Activated CD8-positive, alpha-beta memory T cell treated with anti-CD3 and anti-CD28 coated beads, Interleukin-2, amount 50 U/mL, for 48 hours (primary cell): ENCODE data around the gene DAAM1.

ENCODE experiments used
- DNase-seq: peaks from one replicate; pipeline ENCODE4 v3.0.0-alpha.2; 2020

DAAM1 gene

DNA sequence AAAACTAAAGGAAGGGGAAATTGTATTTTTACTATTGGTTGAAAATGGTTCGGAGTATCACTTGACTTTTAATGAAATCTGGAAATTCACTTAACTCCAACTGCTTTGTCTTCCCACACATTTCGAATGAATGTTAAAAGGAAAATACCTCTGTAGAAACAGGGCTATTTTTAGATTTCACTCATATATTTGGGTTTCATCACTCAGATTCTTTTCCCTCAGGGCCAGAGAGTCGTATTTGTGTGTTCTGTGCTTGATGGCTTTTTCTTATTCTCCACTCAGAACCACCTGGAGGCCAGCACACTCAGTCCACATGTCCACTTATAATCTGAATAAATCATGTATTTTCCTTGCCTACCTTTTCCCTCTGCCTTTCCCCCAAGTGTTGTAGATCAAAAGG lies 40.0 kb downstream of the DAAM1 start:
- DNase-seq = no peak

DNA sequence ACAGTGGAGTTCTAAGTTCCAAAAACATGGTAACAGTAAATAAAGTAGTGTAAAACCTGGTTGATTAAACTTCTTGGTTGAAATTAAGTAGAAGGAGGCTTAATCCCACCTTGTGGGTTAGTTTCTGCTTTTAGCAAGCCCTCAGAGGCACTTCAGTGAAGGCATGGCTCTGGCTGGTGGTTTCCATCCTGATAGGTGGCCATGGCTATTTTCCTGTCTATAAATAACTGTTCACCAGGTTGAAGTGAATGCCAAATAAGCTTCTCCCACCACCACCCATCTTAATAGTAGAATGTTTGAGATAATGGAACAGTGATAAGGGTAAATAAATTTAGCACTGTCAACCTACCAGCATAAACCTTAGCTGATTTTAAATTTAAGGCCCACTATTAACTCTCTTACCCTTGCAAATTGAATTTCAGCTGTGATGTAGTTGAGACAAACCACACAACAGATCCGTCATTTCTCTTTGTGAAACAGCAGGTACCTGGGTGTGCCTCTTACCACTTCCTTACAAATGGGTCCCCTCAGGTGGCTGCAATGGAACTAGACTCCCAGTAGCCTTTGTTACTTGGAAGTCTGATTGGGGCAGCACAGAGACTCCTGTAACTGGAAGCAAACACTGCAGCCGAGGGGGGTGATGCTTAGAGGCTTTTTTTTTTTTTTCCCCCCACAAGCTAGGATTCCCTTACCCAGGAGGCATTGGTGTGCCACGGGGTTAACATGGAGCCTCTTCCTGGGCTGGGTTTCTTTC lies 41.4 kb downstream of the DAAM1 start:
- DNase-seq = no peak

DNA sequence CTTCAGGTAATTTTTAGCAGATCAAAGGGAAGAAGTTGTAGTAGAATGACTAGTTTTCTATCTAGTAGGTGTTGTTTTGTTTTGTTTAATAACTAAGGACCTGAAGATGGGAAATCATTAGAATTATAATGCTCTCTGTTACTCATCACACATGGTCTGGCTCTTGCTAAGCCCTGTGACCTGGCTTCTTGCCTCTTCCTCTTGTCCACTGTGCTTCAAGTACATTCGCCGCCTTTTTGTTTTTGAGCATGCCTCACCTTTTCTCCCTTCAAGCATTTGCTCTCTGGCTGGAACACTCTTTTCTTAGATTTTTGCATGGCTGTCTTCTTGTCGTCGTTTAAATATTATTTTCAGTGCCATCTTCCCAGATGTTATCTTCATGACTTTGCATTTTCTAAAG lies 47.7 kb downstream of the DAAM1 start:
- no peak for DNase-seq

DNA sequence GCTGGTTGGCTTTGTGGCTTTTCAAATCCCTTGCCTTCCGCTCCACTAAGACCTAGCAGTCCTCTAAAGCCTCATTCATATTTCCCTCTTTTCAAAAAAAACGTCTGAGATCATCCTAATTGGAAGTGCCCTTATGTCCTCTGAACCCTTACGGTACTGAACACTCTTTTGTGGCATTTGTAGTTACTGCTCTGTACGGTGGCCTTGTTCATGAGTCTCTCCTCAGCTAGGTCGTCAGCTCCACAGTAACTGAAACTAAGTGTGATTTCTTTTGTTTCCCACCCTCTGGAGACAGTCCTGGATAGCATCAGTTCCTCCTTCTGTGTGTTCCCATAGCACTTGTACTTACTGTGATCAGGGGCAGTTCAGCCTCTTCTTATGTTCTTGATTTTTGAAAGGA lies 49.7 kb downstream of the DAAM1 start:
- DNase-seq = no peak

DNA sequence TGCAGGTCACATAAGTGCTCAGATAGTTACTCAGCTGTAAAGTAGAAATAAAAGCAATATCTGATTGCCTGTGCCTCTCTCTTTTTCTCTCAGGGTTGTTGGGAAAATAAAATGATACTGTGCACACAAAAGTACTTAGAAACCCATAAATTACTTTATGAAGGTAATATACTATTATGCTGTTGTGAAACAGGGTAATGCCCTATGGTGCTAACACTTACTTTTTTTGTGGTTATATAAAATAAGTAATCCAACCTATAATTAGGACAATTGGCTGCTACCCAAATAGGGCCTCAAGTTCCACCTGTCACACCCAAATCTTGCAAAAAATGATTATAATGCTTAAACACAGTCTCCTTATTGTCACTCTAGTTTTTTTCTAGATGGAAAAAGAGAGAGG lies 50.6 kb downstream of the DAAM1 start:
- DNase-seq = no peak

DNA sequence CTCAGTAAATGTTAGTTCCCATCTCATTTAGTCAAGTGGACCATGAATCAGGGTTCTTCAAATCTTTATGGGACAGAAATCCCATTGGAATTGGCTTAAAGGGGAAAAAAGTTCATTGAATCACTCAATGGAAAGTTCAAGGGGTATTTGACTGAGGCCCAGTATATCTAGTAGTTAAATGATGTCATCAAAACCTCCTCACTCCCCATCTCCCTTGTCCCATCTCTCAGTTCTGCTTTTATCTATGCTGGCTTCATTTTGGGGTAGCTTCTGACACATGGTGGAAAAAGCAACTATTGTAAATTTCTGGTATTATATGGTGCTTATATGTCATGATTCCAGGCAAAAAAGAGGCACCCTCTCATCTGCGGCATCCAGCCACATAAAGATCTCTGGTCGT lies 51.9 kb downstream of the DAAM1 start:
- DNase-seq = no peak

DNA sequence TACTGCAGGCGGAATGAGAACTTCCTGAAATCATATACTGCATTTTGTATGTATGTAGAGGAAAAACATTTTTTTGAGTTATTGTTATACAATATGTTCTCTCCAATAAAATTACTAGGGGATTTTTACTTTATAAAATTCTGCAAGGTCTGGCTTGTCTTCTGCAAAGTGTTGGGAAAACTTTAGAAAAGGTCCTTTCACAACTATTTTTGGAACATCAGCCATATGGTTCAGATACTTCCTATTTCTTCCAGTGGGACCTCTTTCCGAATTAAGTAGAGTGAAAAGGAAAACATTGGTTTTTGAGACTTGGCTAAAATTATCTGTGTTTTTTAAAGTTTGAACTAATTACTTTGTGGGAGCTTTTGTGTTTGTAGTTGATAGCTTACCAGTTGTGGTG lies 52.7 kb downstream of the DAAM1 start:
- no peak for DNase-seq

DNA sequence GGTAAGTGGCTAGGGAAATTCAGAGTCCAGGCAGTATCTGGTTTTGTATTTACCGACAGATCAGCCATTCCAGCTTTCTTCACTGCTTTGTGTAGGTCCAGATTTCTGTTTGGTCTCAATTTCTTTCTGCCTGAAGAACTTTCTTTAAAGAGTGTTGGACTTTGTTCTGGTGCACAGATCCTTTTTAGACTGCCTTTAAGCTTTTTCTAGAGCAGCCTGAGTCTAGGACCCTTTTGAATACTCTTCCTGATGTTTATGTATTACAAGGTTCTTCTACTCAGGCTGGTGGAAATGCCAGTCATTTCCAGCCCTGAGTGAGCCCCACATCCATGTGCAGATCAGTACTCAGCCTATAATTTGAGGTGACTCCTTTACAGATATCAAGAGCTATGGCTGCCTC lies 54.7 kb downstream of the DAAM1 start:
- no peak for DNase-seq

DNA sequence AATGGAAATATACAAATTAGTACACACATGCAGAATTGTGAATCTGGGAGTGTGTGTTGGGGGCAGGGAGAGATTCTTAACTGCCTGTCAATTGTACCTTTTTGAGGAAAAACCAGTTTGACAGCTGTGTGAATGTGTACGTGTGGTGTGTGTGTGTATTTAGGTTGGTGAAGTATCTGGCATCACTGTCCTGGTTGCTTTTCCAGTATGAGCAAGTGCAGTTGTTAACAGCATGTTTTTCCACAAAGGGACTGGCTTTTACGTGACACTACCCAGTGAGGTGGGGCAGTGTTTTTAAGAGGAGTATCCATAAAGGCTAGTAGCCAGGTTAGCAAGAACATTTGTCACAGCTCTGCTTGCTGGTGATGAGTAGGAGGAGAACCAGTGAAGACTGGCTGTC lies 56.1 kb downstream of the DAAM1 start:
- no peak for DNase-seq

DNA sequence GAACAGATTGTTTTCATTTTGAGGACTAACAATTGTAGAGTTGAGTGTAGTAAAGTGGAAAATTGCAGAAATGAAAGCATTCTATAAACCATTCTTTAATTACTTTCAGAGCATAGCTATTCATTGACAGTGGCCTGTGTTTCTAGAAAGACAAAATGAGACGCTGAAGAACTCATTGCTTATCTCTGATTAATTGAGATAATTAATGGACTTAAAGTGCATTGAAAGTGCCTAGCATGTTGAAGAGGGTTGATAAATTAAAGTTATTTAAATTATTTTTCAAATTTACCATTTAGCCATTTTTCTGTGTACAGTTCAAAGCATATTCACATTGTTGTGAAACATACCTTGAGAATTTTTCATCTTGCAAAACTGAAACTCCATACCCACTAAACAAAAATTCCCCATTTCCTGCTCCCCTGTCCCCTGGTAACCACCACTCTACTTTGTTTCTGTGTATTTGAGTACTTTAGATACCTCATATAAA lies 57.4 kb downstream of the DAAM1 start:
- DNase-seq = no peak

DNA sequence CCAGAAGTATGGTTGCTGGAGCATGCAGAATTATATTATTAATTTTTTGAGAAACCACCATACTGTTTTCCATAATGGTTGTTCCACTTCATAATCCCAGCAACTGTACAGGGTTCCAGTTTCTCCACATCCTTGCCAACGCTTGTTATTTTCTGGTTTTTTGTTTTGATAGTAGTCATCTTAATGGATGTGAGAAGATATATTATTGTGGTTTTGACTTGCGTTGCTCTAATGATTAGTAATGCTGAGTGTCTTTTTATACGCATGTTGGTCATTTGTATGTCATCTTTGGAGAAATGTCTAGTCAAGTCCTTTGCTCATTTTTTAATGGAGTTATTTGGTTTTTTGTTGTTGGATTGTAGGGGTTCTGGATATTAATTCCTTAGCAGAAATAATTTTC lies 58.1 kb downstream of the DAAM1 start:
- no peak for DNase-seq

DNA sequence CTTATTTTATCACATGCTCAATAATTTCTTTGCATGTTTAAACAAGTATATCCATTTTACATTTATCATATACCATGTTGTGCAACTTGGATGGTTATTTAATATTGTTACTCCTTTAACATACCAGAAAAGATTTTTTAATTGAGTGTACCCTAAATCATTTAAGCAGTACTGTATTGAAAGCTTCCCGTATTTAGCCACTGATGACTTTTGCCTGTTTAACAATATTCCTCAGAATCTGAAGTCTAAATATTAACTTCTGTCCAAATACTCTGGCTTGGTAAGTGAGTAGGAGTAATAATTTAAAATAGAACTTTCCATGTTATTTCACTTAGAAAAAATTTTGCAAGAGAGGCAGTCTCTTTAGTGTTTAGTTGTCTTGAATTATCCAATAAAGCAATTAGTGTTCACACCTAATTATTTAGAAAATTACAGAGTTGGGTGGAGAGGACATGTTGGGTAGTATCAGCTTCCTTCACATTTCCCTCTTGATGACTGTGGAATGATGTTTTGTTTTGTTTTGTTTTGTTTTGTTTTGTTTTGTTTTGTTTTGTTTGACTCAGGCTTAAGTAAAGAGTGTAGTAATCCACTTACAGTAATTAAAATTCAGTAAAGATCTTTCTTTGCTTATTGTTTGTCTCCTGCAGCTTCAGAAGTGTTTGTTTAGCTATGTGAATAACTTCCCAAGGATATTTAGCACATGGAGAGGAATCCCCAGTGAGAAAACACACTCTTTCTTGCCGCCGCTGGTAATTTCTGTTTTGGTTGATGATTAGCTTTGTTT lies 59.5 kb downstream of the DAAM1 start:
- DNase-seq = no peak

DNA sequence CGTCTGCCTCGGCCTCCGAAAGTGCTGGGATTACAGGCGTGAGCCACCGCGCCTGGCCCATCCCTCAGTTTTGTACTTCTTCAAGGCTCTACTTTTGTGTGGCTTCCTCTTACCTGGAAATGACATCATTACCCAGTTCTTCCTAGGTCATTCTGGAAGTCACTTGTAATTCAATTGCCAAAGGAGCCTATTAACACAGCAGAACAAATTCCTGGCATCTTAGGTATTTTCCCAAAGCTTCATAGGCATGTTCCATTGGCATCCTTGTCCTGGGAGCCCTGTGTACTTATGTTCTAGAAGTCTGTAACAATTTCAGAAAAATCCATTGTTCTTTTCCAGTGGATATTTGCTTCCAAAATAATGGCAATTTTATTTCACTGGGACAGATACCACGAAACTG lies 60.6 kb downstream of the DAAM1 start:
- DNase-seq = no peak

DNA sequence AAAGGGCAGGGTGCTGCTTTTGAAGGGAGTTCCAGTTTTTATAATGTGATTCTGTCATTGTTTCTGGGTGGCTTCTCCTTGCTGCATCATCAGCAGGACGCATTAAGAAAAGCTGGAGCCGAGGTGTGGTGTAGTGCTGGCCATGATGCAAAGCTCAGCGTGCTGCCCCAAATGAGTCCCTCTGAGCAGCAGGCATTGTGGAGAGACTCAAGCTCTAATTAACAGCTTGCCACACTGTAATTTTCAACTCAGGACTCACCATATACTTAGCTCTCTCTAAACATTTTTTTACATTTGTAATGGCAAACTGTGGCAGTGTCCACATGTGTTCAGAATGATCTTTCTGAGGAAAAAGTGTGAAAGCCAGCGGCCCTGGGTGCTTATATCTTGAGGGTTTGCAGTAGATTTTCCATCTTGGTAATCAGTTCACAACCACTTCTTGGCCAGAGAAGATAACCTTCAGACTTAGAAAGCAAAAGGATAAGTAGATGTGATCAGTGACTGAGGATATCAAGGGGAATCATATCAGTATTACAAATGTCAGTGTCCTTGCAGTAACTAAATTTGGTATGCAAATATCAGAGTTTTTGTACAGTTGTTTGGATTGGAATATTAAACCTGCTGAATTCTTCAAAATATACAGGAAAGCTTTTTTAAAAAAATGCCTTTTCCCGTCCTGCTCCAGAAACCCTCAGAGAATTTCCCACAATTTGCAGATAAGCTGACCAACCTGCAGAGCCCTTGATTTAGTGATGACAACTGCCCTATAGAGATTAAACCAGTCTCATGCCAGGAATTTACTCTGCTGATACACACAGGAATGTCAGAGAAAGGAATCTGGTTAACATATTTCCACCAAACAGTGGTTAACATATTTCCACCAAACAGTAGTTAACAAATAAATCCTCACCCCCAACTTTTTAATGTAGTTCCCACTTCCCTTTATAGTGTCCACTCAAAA lies 63.6 kb downstream of the DAAM1 start:
- DNase-seq = no peak

DNA sequence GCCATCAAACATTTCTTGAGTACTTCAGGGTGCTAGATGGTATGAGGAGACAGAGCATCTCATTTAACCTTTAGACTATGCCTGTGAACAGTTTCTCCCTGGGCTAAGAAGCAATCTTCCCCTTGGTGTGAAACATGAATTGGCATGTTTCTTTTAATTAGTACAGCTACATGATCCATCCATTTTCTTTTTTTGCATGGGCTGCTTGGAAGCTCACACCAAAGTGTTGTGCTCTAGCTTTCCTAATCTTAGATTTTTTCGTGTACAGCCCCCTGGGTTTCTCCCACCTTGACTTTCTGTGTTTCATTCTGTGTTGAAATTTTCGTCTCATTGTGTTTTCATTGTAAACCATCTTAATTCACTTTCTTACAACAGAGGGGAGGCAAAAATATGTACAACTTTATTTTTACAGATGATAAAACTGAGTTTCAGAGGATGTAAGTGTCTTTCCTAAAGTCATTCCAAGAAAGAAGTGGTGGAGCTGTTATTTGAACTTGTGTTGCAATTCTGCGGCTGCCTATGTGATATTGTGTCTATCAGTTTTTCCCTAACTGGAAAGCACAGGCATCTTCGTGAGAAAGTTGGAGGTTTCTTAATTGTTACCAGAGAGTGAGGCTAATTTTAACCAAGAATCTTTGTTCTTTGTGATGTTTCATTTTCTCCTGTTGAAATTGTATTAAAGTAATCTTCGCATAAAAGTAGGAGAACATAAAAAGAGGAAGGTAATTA lies 64.5 kb downstream of the DAAM1 start:
- no peak for DNase-seq

DNA sequence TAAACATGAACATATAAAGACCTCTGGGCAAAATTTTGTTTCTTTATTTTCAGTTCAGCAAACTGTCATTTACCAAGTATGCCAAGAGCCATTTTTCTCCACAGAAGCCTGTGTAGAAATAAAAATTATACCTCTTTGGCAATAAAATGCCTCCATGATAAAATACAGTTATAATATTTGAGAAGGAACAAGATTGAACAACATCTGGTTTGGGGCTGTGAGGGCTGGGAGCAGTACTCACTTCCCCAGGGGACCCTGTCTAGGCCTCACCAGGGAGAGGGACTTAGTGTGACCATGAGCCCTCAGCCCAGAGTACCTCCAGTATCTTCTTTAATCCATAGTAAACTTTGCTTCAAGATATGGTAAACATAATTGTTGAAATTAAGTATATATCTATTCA lies 65.1 kb downstream of the DAAM1 start:
- no peak for DNase-seq

DNA sequence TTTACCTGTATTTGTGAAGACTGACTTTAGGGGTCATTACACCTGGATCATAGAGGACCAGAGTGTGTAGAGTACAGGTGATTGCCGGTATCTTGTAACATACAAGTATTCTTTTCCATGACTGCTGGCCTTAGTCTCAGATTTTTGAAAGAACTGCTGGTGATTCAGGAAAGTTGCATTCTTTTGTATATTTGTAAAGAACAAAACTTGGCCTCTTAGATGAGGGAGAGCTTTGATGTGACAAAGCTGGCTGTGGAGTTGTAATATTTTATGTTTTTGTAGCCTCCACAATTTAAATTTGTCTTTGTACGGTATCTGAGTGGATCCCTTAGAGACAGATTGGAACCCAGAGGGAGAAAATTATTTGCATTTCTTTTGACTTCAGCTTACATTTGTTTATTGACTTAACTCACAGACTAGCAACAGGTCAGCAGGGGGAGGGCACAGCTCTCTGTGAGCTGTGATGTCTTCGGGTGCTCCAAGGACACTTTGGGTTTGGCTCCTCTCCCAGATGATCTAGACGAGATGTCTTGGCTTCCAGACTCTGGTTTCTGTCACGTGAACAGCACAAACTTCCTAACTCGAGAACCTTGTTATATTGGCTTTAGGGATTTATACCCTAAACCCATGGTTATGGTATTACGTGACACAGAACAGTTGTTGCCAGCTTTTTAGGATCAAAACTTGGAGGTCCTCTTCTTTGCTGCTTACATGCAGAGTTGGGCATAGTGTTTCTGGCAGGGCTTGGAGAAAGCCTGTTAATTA lies 65.9 kb downstream of the DAAM1 start:
- no peak for DNase-seq

DNA sequence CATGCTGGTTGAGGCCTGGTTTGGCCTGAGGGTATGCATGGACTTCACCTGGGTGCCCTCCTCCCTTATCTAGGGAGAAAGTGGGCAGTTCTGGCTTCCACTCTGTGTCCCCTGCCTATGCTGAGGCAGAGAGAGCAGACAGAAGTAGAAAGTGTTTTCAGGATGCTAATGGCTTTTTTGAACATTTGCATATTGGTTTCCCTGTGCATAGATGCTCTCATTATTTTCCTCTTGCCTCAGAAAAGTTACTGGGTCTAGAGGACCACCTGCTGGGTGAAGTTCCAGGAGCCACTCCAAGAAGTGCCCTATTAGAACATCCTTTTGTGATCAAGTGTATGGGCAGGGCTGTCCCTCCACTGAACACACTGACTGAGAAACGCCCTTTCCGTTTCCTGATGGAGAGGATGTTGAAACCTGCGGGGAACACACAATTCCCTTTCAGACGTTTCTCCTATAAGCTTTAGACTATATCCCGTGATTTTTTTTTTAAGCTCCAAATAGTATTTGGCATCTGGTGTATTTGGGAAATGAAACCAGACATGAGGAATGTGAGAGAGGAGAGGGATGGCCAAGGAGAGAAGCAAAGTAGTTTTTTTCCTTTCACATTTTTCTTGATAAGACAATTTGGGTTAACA lies 66.6 kb downstream of the DAAM1 start:
- no peak for DNase-seq

DNA sequence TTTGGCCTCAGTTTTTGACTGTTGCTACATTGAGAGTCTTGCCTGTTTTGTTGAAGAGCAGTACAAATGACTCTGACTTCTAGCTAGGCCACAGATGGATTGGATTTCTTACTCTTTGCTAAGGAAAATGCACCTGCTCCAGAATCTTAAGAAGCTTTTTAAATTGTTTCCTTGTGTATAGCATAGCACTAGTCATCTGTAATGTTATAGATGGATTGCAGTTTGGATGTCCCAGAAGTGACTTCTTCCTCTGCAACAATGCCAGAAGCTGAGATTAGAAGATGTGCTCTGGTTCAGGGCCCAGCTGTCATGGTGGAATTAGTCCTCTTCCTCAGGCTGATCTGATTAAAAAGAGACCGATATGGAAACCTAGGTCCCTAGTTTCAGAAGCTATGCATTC lies 67.9 kb downstream of the DAAM1 start:
- no peak for DNase-seq

DNA sequence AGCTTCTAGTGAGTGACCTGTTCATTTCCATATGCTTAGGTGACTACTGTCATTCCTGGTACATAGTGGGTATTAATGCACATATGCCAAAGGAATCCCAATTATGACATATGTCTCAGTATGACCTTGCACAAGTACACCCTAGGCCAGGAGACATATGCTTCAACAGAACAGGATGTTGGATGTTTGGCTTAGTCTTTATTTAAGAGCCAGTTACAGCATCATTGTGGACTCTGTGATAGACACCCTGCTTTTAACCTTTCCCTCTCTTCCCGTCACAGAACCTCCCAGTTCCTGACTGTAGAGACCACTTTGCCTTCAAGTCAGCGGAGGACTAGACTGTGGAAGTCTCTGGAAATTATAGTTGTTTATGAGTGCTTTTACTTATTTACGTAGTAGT lies 72.9 kb downstream of the DAAM1 start:
- DNase-seq = no peak

DNA sequence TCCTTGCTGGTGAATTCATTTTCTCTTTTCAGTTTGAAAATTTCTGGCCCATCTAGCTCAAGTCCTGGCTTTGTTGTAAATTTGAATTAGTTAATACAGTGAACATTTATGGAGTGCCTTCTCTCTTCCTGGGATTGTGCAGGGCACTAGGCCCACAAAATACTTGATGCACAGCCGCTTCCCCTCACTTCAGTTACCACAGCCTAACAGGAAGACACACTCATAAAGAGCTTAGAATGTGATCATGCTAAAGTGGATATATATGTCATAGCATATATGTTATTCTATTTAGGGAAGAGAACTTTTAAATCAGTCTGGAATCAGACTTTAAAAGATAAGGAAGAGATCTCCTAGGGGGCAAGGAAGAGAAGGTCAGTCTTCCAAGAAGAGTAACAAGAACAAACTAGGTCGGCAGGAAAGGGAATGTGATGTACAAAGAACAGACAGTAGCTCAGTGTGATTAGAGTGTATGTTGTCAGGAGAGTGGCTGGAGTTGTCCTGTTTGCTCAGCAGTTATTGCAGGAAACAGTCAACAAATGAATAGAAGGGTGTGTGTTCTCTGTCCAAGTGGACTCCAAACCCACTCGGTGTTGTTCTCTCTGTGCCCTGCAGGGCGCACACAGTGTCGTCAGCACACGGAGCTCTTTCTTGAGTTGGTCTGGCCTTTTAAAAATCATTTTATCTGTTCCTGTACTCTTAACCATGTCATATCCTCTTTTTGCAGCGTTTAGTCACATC lies 74.4 kb downstream of the DAAM1 start:
- no peak for DNase-seq
